ENCODE data around the gene TMED8.
A peak's percentile ranks its signal among the peaks of the same experiment; 100 is the strongest.

The TMED8 gene

DNA sequence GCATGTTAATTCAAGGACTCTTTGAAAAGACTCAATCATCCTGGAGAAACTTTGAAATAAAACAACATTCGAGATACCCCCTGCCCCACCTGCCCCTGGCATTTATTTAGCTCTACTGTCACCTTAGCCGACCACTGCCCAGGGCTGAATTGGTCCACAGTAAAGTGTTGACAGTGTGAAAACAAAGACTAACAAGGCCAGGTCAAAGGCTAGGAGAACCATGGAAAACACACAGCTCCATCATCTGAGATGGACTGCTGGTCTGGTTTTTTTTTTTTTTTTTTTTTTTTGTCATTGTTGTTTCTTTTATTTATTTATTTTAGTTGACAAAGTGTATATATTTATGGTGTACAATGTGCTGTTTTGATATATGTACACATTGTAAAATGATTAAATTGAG, 30.4 kb downstream of the TMED8 start:
- H3K4me3 ChIP-seq (ENCODE audit: control insufficient read depth, low read depth, low read length) = no peak overlapping the region
- TF ChIP-seq CTCF (IDR thresholded peaks at IDR 0.05; ENCODE audit: control insufficient read depth, insufficient read depth, low read depth, low read length, missing control alignments) = no peak
- no peak for DNase-seq (ENCODE audit: low read depth)

DNA sequence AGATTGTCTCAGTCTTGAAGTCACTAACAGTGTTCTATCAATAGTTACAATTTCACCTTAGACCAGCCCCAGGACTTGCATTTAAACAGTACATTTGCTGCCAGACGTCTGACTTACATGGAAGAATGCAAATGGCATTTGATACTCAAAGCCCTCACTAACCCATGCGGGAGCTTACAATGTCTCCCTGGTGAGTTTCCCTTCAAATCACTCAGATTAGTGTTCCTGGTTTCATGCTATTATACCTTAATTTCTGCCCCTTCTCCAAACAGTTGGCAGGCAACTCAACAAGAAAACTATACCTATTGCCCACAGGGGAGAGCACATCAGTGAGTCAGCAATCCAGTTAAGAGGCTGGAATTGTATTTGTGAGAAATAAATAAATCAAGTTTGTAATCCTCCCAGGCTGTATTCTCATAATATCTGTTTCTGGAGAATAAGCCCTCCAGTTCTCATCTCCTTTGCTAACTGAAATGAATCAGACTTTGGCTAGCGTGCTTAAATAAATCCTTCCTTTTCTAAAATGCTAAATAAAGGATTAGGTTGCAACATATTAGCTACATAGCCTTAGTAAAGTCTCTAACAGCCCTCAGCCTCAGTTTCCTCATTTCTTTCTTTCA, 32.4 kb downstream of the TMED8 start:
- DNase-seq (ENCODE audit: low read depth) = no peak
- H3K4me3 ChIP-seq (ENCODE audit: control insufficient read depth, low read depth, low read length) = no peak overlapping the region
- no peak for TF ChIP-seq CTCF (IDR thresholded peaks at IDR 0.05; ENCODE audit: control insufficient read depth, insufficient read depth, low read depth, low read length, missing control alignments)

DNA sequence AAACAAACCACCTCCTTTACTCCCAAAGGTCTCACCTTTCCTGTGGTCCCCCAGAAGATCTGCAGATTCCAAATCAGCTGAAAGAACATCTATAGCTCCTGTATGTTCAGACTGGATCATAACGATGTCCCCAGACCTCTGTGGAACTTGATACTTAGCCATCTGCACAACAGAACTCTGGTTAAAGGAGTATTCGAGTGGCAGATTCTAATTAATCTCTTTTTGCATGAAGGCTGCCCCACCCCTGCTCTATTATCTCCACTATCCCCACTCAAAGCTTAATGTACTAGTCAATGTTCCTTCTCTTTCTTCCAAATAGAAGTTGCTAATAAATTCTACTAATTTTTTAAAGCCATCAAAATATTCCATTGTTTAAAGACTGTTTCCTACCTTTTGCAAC, 33.2 kb downstream of the TMED8 start:
- TF ChIP-seq CTCF (IDR thresholded peaks at IDR 0.05; ENCODE audit: control insufficient read depth, insufficient read depth, low read depth, low read length, missing control alignments) = no peak
- no peak for DNase-seq (ENCODE audit: low read depth)
- H3K4me3 ChIP-seq (ENCODE audit: control insufficient read depth, low read depth, low read length) = no peak overlapping the region

DNA sequence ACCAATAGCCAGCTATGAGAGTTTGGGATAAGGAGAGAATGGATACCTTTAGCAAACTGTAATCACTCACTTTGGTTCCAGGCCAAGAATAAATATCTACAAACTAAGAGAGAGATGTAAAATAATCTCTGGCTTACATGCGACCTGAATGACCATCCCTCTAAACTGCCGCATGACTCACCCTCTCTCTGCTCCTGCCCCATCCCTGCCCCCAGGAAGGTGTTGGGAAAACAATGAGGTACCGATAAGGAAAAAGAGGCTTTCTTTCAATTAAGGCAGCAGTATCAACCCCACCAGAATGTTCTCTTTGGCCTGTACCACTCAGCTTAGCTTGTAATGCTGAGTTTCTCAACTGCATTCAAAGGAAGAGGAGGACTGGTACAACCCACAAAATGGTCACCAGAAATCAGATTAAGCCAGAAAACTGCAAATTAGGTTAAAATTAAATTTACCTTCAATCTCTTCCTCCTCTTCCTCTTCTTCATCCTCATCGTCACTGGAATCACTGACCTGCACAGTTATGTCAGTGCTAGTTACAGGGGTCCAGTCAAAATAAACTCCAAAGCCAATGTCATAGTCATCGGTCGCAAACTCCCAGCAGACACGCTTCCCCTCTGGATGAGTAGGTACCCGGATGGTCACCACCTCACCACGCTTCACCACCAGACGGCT, 34.0 kb downstream of the TMED8 start:
- no peak for DNase-seq (ENCODE audit: low read depth)
- no peak overlapping the region for H3K4me3 ChIP-seq (ENCODE audit: control insufficient read depth, low read depth, low read length)
- TF ChIP-seq CTCF (IDR thresholded peaks at IDR 0.05; ENCODE audit: control insufficient read depth, insufficient read depth, low read depth, low read length, missing control alignments) = no peak

DNA sequence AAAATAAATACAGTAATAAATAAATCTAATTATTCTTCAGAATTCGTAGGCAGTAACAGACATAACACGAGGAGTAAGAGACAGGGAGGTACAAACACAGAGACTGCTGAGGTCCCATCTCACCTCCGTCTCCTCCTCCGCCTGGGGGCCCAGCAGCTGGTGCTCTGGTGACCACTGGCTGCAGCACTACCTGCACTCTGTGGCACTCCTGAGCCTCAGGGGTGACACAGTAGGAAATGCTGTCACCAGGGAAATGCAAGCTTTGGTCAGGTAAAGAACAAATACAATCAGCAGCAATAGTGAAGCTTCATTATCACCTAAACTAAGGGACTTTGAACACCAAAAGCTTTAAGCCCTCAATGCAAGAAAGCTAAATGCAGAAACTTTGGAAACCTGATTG, 36.5 kb downstream of the TMED8 start:
- H3K4me3 ChIP-seq (ENCODE audit: control insufficient read depth, low read depth, low read length) = no peak overlapping the region
- no peak for DNase-seq (ENCODE audit: low read depth)
- no peak for TF ChIP-seq CTCF (IDR thresholded peaks at IDR 0.05; ENCODE audit: control insufficient read depth, insufficient read depth, low read depth, low read length, missing control alignments)

GRCh38 chr14:77339407-77339806, 37.5 kb downstream of the TMED8 start:
- no peak for TF ChIP-seq CTCF (IDR thresholded peaks at IDR 0.05; ENCODE audit: control insufficient read depth, insufficient read depth, low read depth, low read length, missing control alignments)
- DNase-seq (ENCODE audit: low read depth) = peak; percentile 34
- H3K4me3 ChIP-seq (ENCODE audit: control insufficient read depth, low read depth, low read length) = no peak overlapping the region
